ENCODE measurements around the gene LRIG2. TPM values are rescaled to one million over a fixed set of nuclear protein-coding genes. Genes with fewer than 3 reads are reported as not detected.

LRIG2 gene
- total and polyA plus RNA-seq, 9 of the 15 experiments (the other 6 are each of a cell fraction or from before 2014, with no cell fraction given) = 1.8 to 28.1 (median 11.5) TPM

- H2AFZ ChIP-seq (ENCODE audit: low read depth, low read length) = no peak overlapping the region
- in situ Hi-C loops (cut with MboI) = no loop called here
- peaks cover 60% of the 10 kb centered on the region for H3K36me3 ChIP-seq (ENCODE audit: control insufficient read depth, insufficient read depth, low read length)
- H3K4me1 ChIP-seq (replicated peaks in 1 of 2; ENCODE audit: control insufficient read depth in 2 of 2, insufficient read depth in 2 of 2, low read length in 2 of 2) = peaks cover 3 to 14% of the 10 kb centered on the region in 2 experiments; a peak in 3 of 5 replicates
- H3K9me1 ChIP-seq (ENCODE audit: control insufficient read depth, insufficient read depth, low read length) = no peaks in the 10 kb centered on the region
- ChIA-PET POLR2A (interaction anchor here (1.4 kb wide), 1 partner anchor 15 kb away, joined by 4 read pairs; no protein-coding TSS in a partner anchor), CTCF (ENCODE audit: low intra/inter-chr PET ratio) (no interaction called here)
- WGBS (ENCODE audit: insufficient coverage, low coverage, missing lambda C conversion rate) = 0% methylated on average over 1 of the region's 1 CpG
- no peak overlapping the region for H3K4me3 ChIP-seq
- DNase-seq (ENCODE audit: extremely low read depth in 1 of 4, low spot score in 3 of 4) (no peak), ATAC-seq (no peak; the same call in 2 of the 3 replicates), FAIRE-seq (no peak)
- H4K20me1 ChIP-seq (replicated peaks; ENCODE audit: control insufficient read depth, insufficient read depth, low read length) = no peaks in the 10 kb centered on the region
- H3K9me3 ChIP-seq (replicated peaks; ENCODE audit: control insufficient read depth, insufficient read depth, low read depth, low read length) = no peaks in the 10 kb centered on the region
- H3K27me3 ChIP-seq (ENCODE audit: control insufficient read depth in 2 of 2, insufficient read depth in 2 of 2, low read length in 2 of 2) = no peaks in the 10 kb centered on the region
- H3K4me2 ChIP-seq (ENCODE audit: insufficient read depth, low read length) = no peak overlapping the region
- no peak overlapping the region for H3K9ac ChIP-seq (ENCODE audit: insufficient read depth in 1 of 2, low read depth in 2 of 2, low read length in 2 of 2)
- H3K27ac ChIP-seq (ENCODE audit: extremely low read depth, low read depth, low read length) = peak overlapping the region; percentile 30; the same call in 1 of the 3 replicates
- intact Hi-C loops (cut with micrococcal nuclease) = no loop called here
- peaks cover 36% of the 10 kb centered on the region for H3K79me2 ChIP-seq (ENCODE audit: control insufficient read depth, insufficient read depth, low read length)
- TSS peak; percentile 19 for BruUV-seq (replicated peaks)
- no peak for TF ChIP-seq ZBTB9 (CRISPR knock-in tag; IDR thresholded peaks at IDR 0.05)
- TF ChIP-seq MAZ (CRISPR knock-in tag; conservative IDR thresholded peaks at IDR 0.05 in 1 of 2, IDR thresholded peaks at IDR 0.05 in 1 of 2) = no peak
- TF ChIP-seq ATF3 (IDR thresholded peaks at IDR 0.05) = no peak
- no peak for TF ChIP-seq ATF3 (CRISPR knock-in tag; conservative IDR thresholded peaks at IDR 0.05)
- no peak for TF ChIP-seq TCF15 (CRISPR knock-in tag; IDR thresholded peaks at IDR 0.05)
- TF ChIP-seq ZNF561 (CRISPR knock-in tag; conservative IDR thresholded peaks at IDR 0.05) = no peak
- TF ChIP-seq FOSL1 (tag; conservative IDR thresholded peaks at IDR 0.05) = peak; percentile 89
- TF ChIP-seq SMARCE1 (IDR thresholded peaks at IDR 0.05) = no peak
- TF ChIP-seq TEAD4 (IDR thresholded peaks at IDR 0.05; ENCODE audit: low read length) = peak; percentile 24; the same call in 1 of the 2 replicates
- no peak for TF ChIP-seq TEAD4 (CRISPR knock-in tag; IDR thresholded peaks at IDR 0.05; ENCODE audit: borderline replicate concordance)
- TF ChIP-seq ZNF274 (IDR thresholded peaks at IDR 0.05; ENCODE audit: borderline replicate concordance, low read depth, low read length) = no peak
- no peak for TF ChIP-seq HMBOX1 (IDR thresholded peaks at IDR 0.05)
- TF ChIP-seq MAFF (IDR thresholded peaks at IDR 0.05; ENCODE audit: low read length) = no peak
- no peak for TF ChIP-seq SOX6 (IDR thresholded peaks at IDR 0.05)
- no peak for TF ChIP-seq PRPF4 (IDR thresholded peaks at IDR 0.05; ENCODE audit: insufficient read depth, low read depth, low read length, poor library complexity, severe bottlenecking)
These were observed 19.1 kb downstream of the LRIG2 start for GRCh38 chr1:113091988-113092594.
